SK-N-MC (cell line): Measurements from ENCODE around the gene DPF3.

Experiments used
- DNase-seq: peaks from one replicate; pipeline ENCODE4 v3.0.0-alpha.2; 2011; ENCODE audit warnings: low read depth, low spot score
- H3K27ac ChIP-seq: fragments of 200-600 bp; sonication (generic); 2 replicates; pipeline ENCODE4 v1.5.1; 2016; ENCODE audit warnings: mixed run types
- H3K36me3 ChIP-seq: fragments of 200-600 bp; sonication (generic); 2 replicates; pipeline ENCODE4 v1.6.1; 2017; ENCODE audit warnings: antibody characterized with exemption, low read length, mixed read lengths; ENCODE audit not compliant: insufficient read depth
- H3K4me3 ChIP-seq: fragments of 200-600 bp; sonication (generic); 2 replicates; pipeline ENCODE4 v1.5.1; 2016
- H3K9ac ChIP-seq: fragments of 200-600 bp; sonication (generic); 2 replicates; pipeline ENCODE4 v1.8.0; 2017; ENCODE audit warnings: mixed run types, mixed read lengths; ENCODE audit not compliant: insufficient read length
- H3K9me3 ChIP-seq: fragments of 200-600 bp; sonication (generic); 2 replicates; pipeline ENCODE4 v1.6.1; 2017; ENCODE audit warnings: low read depth, mild to moderate bottlenecking, antibody characterized with exemption, low read length, moderate library complexity, mixed read lengths
- EZH2 ChIP-seq: fragments of 200-600 bp; sonication (generic); IDR thresholded peaks from one replicate; pipeline ENCODE4 v1.6.1; 2017; ENCODE audit warnings: antibody characterized with exemption
- FOXP2 ChIP-seq: optimal IDR thresholded peaks from 2 replicates; pipeline ENCODE3; 2011; ENCODE audit warnings: mild to moderate bottlenecking, moderate library complexity; ENCODE audit not compliant: insufficient read depth; ENCODE audit errors: extremely low read length, control extremely low read depth
- POLR2AphosphoS5 ChIP-seq: IDR thresholded peaks from 2 replicates; pipeline ENCODE4 v1.6.1; 2012; ENCODE audit warnings: mild to moderate bottlenecking, low read depth, low read length, borderline replicate concordance

The DPF3 gene

DNA sequence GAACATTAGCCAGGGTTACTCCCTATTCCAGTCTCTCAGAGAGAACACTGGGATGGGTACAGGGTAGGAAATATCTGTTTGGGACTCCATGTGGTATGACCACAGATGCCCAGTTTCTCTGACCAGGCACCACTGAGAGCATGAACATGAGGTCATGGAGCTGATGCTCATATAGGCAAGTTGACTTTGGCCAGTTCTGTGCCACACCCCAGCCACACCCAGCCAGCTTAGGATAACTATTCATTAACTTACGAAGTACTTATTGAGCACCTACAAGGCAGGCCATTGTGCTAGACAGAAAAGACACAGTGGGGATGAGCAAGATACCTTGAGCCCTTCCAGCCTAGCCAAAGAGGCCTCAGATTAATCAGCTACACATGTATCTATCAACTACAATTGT, 262.5 kb downstream of the DPF3 start:
- no peak overlapping the region for H3K9ac ChIP-seq
- peaks cover 4% of the 10 kb centered on the region; the same call in 1 of the 2 replicates for H3K9me3 ChIP-seq
- H3K36me3 ChIP-seq, result no peaks in the 10 kb centered on the region
- no peak for DNase-seq
- H3K4me3 ChIP-seq, result no peak overlapping the region
- H3K27ac ChIP-seq, result no peak overlapping the region
- TF ChIP-seq FOXP2 (no peak), POLR2AphosphoS5 (no peak), EZH2 (no peak)

DNA sequence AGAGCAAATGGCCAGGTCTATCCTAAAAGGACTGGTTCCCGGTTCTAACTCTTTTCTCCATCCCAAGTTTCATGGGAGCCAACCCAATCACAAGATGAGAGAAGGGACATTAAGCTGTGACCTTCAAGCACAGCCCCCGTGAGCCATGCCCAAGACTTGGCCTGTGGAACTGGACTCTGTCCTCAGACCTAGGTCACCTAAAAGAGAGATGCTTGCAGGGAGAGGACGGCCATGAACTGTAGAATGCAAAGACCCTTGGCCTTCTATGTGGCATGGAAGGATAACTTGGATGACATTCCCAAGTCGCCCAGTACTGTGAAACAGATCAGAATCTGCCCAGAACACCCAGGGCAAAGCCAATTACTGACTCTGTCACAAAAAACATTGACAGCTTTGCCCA, 263.5 kb downstream of the DPF3 start:
- Histone ChIP-seq H3K9ac (no peak overlapping the region), H3K36me3 (no peaks in the 10 kb centered on the region), H3K4me3 (no peak overlapping the region), H3K27ac (no peak overlapping the region), H3K9me3 (peaks cover 5% of the 10 kb centered on the region; the same call in 1 of the 2 replicates)
- TF ChIP-seq POLR2AphosphoS5, result no peak
- no peak for TF ChIP-seq FOXP2
- TF ChIP-seq EZH2, result no peak
- no peak for DNase-seq

DNA sequence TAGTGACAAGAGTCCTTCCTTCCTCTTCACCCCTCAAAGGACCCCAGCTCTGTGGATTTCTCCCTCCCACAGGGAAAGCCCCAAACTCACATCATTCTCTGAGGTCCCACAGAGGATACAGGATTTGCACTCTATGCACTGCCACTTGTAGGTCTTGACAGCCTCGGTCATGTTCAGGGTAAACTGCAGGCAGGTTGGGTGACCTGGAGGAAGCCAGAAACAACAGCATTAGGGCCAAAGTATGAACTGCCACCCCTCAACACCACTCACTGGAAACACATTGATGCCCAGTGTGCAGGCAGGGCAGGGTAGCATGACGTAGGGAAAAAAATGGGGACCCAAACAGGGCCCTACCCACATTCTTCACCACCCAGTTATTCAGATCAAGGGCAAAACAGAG, 264.4 kb downstream of the DPF3 start:
- no peak for DNase-seq
- TF ChIP-seq EZH2 (no peak), FOXP2 (no peak), POLR2AphosphoS5 (no peak)
- no peaks in the 10 kb centered on the region for H3K36me3 ChIP-seq
- H3K27ac ChIP-seq, result no peak overlapping the region
- peaks cover 5% of the 10 kb centered on the region; the same call in 1 of the 2 replicates for H3K9me3 ChIP-seq
- no peak overlapping the region for H3K9ac ChIP-seq
- H3K4me3 ChIP-seq, result no peak overlapping the region

DNA sequence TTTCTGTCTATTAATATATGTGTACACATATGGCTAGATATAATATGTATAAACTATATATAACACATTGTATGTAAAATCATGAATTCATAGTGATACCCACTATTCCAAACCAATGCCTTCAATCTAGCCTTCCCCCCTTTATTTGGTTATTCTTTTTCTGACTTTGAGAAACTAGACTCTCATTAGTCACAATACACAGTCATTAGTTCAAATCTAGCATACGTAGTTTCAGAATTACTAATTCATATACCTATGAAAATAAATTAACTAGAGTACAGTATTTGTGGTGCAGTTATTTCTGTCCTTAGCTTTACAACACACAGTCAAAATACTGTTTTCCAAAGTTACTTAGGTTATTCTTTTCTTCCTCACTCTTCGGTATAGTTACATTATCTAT, 268.2 kb downstream of the DPF3 start:
- TF ChIP-seq EZH2, result no peak
- TF ChIP-seq POLR2AphosphoS5, result no peak
- no peak for TF ChIP-seq FOXP2
- H3K27ac ChIP-seq, result no peak overlapping the region
- H3K36me3 ChIP-seq, result no peaks in the 10 kb centered on the region
- no peak overlapping the region for H3K9ac ChIP-seq
- H3K4me3 ChIP-seq, result no peak overlapping the region
- peaks cover 5% of the 10 kb centered on the region; the same call in 1 of the 2 replicates for H3K9me3 ChIP-seq
- DNase-seq, result no peak

DNA sequence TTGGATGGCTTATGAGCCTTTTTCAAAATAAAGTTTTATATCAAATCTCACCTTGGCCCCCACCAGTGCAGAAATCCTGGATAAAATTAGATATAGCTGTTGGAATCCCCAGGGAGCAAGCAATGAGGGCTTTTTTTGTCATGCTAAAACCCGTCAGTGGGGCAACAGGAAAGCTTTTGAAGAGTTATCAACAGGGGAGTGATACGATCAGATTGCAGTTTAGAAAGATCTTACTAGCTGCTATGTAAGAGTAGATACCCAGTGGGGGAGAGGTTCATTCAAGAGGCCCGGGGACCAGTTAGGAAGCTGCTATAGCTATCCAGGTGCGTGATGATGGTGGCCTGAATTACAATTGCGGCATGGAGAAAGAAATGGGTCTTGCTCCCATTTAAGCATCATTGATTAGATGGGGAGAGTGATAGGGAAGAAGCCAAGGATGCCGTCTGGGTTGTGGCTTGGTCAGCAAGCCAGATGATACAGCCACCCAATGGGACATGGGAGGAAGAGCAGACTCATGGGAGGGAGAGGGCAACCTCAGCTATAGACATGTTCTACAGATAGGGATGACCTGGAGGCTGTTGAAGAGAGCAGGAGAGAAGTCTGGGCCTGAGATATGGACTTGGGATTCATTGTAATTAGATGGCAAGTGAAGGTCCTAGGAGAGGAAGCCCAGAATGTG, 272.4 kb downstream of the DPF3 start:
- TF ChIP-seq FOXP2 (no peak), EZH2 (no peak)
- no peak overlapping the region for H3K4me3 ChIP-seq
- no peak overlapping the region for H3K9ac ChIP-seq
- H3K9me3 ChIP-seq, result peaks cover 2% of the 10 kb centered on the region; the same call in 1 of the 2 replicates
- no peak overlapping the region for H3K27ac ChIP-seq
- DNase-seq, result no peak
- H3K36me3 ChIP-seq, result no peaks in the 10 kb centered on the region

DNA sequence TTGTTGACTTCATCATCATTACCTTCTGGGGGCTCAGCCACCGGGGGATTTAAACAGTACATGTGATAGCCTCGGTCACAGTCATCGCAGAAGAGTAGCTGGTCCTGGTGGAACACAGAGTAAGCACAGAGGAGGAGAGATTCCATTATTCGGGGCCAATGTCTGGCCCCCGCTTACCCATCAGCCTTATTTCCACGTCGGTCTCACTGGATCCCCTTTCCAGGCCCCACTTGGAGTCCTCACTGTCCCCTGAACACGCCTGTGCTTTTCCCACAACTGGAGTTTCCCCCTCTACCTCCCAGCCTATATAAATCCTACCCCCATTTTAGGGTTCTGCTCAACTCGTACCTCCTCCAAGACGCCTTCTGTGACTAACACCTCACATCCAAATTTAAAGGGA, 274.0 kb downstream of the DPF3 start:
- TF ChIP-seq POLR2AphosphoS5 (no peak), EZH2 (no peak), FOXP2 (no peak)
- H3K36me3 ChIP-seq, result no peaks in the 10 kb centered on the region

DNA sequence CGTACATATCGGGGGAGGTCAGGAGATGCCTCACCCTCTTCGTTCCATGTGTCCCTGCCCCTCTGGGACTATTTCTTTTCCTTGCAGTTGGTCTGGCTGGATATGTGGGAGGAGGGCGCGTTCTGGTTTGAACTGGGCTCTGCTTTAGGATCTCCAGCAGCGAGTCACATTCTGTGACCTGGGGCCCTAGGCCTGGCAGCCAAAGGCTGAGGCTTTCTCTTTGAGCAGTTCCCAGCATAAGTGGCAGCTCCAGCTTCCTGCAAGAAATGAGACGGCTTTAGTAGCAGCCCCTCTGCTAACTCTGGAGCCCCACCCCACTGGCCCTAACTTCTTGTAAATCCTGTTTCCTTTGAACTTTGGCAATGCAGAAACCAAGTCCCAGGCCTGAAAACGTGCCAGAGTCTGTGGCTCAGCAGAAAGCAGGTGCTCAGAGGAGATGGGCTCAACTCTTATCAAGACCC, 274.8 kb downstream of the DPF3 start:
- no peak for DNase-seq
- H3K4me3 ChIP-seq, result no peak overlapping the region
- no peak overlapping the region for H3K27ac ChIP-seq
- no peak overlapping the region for H3K9ac ChIP-seq
- H3K9me3 ChIP-seq, result no peaks in the 10 kb centered on the region
- TF ChIP-seq FOXP2, result no peak
- no peak for TF ChIP-seq POLR2AphosphoS5
- no peak for TF ChIP-seq EZH2
- no peaks in the 10 kb centered on the region for H3K36me3 ChIP-seq

More for the DNA sequence above, 274.0 kb downstream of the DPF3 start:
- H3K4me3 ChIP-seq, result no peak overlapping the region
- H3K27ac ChIP-seq, result no peak overlapping the region
- no peak overlapping the region for H3K9ac ChIP-seq
- no peaks in the 10 kb centered on the region for H3K9me3 ChIP-seq
- DNase-seq, result no peak

DNA sequence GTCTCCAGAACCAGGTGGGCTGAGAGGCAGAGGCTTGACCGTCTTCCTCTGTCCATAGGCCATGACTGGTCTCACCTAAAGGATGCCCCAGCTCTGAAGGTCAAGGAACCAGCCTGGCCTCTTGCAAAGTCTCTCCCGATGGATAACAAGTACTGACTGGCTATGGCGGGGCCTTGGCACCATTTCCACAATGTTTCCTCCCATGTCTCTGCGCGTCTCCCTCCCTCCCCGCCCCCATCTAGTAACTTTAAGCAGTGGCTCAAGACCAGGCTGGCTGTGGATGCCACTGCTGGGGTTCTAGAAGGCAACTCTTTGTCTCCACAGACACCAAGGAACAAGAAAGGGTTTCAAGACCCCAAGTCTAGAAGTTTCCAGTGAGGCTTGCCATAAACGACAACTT, 275.5 kb downstream of the DPF3 start:
- no peaks in the 10 kb centered on the region for H3K9me3 ChIP-seq
- no peak overlapping the region for H3K27ac ChIP-seq
- H3K9ac ChIP-seq, result no peak overlapping the region
- no peak overlapping the region for H3K4me3 ChIP-seq
- DNase-seq, result no peak
- TF ChIP-seq POLR2AphosphoS5, result no peak
- TF ChIP-seq EZH2, result no peak
- no peak for TF ChIP-seq FOXP2
- H3K36me3 ChIP-seq, result no peaks in the 10 kb centered on the region

DNA sequence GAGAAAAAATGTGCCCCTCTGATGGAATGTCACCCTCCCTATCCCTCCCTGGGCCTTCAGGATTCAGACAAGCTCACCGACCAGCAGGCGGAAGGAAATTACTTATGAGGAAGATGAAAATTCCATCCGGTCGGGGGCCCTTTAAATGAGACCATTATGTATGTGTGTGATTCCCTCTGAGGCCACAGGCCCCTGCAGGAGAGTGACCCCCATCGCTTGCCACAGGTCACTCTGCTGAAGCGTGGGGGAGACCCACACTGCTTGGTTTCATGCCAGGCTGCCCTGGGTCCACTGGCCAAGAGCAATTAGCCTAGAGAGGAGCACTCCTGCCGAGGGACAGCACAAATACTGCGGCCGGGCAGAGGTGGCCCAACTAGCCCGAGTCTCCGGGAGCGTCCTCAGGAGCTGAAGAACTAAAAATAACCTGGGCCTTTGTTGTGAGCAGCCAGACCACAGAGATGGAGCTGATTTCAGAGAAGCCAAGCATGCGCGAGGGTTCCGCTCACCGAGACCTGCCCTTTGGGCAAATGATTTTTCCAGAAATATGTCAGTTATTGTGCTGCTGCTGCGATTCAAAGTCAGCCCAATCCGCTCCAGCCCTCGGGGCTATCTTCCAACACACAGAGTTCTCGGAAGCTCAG, 276.4 kb downstream of the DPF3 start:
- H3K27ac ChIP-seq, result no peak overlapping the region

More for the DNA sequence above, 276.4 kb downstream of the DPF3 start:
- DNase-seq, result peak; percentile 6
- TF ChIP-seq EZH2, result no peak
- TF ChIP-seq POLR2AphosphoS5, result no peak
- no peak for TF ChIP-seq FOXP2
- no peaks in the 10 kb centered on the region for H3K9me3 ChIP-seq
- no peak overlapping the region for H3K4me3 ChIP-seq
- H3K36me3 ChIP-seq, result no peaks in the 10 kb centered on the region
- H3K9ac ChIP-seq, result no peak overlapping the region
